ENCODE data around the gene HOXA6.
A peak's percentile ranks its signal among the peaks of the same experiment; 100 is the strongest.

HOXA6 gene

DNA sequence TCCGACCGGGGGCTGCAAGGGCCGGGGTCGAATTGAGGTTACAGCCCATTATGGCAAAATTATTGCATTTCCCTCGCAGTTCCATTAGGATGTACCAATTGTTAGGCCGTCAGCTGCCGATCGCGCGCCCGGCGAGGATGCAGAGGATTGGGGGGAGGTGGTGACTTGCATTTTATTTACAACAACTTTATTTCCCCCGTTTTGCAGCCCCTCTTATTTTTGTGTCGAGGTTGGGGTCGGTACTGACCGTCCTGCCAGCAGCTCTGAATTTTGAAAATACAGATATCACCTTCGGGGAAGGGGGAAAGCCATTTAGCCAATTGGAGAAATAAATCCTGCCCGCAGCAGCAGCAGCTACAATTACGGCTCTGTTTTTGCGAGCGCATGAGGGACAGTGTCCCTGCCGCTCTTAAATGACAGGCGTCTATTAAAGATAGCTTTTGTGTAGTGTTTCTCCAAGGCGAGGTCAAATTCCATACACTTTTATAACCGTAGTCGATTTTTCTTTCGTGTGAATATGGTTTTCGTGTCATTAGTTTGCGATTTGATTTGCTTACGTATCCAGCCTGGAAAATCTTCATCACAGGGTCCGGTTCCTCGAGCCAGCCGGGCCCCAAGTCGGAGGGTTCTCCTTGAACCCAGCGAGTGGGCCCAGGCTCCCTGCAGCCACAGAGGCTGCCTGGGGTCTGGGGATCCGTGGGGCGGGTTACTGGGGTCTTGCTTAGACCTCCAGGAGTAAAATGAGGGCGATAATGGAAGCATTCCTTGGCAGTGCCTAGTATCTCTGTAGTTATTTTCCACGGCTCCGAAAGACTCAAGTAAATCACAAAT is 3.4 kb downstream of the HOXA6 start:
- Histone ChIP-seq H3K4me3 (ENCODE audit: low read length) (no peak overlapping the region), H3K36me3 (ENCODE audit: insufficient read depth, low read length) (no peaks in the 10 kb centered on the region), H2AFZ (ENCODE audit: low read depth, low read length) (no peak overlapping the region), H3K9me3 (ENCODE audit: low read length) (peaks cover 6% of the 10 kb centered on the region), H3K4me1 (ENCODE audit: insufficient read depth, low read length) (peaks cover 13% of the 10 kb centered on the region), H3K27me3 (ENCODE audit: insufficient read depth, low read length) (peaks cover 99% of the 10 kb centered on the region)

DNA sequence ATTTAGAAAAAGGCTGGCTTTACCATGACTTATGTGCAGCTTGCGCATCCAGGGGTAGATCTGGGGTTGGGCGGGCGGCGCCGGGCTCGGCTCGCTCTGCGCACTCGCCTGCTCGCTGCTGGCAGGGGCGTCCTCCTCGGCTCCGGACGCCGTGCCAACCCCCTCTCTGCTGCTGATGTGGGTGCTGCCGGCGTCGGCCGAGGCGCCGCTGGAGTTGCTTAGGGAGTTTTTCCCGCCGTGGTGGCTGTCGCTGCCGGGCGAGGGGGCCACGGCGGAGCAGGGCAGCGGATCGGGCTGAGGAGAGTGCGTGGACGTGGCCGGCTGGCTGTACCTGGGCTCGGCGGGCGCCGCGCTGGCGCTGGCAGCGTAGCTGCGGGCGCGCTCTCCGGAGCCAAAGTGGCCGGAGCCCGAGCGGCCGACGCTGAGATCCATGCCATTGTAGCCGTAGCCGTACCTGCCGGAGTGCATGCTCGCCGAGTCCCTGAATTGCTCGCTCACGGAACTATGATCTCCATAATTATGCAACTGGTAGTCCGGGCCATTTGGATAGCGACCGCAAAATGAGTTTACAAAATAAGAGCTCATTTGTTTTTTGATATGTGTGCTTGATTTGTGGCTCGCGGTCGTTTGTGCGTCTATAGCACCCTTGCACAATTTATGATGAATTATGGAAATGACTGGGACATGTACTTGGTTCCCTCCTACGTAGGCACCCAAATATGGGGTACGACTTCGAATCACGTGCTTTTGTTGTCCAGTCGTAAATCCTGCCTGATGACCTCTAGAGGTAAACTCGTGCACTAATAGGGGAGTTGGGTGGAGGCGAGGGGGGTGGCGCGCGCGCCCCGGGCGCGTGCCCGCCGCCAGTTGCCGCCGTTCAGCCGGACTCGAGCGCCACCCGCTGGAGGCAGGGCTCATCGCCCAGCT is 4.3 kb downstream of the HOXA6 start, which contains the start of gene HOXA5:
Gene HOXA5 (minus strand): TSS at position 659 of the 927 bp plus-strand sequence. CDS start 74 bp downstream, at position 585.
- no peaks in the 10 kb centered on the region for H3K36me3 ChIP-seq (ENCODE audit: insufficient read depth, low read length)
- H3K9me3 ChIP-seq (ENCODE audit: low read length) = peaks cover 6% of the 10 kb centered on the region
- peak within 1 kb of the TSS; percentile 33 for H3K4me3 ChIP-seq (ENCODE audit: low read length)
- peaks cover 13% of the 10 kb centered on the region for H3K4me1 ChIP-seq (ENCODE audit: insufficient read depth, low read length)
- peaks cover 99% of the 10 kb centered on the region for H3K27me3 ChIP-seq (ENCODE audit: insufficient read depth, low read length)
- peak within 1 kb of the TSS; percentile 87 for H2AFZ ChIP-seq (ENCODE audit: low read depth, low read length)

DNA sequence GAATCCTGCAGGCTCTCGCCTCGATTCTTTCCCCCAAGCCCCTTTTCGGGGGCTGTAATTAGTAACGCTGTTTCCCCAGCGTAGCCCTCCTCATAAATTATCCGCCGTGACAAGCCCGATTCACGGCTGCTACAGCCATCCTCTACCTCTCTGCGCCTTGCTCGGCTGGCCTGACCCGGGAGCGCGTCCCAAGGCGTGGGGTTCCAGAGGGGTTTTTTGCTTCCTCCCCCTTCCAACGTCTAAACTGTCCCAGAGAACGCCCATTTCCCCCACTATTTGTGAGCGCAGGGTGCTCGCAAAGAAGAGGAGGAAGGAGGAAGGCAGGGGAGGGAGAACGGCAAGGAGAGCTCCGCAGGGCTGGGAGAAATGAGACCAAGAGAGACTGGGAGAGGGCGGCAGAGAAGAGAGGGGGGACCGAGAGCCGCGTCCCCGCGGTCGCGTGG is 5.0 kb downstream of the HOXA6 start:
- peak overlapping the region; percentile 87 for H2AFZ ChIP-seq (ENCODE audit: low read depth, low read length)
- H3K4me3 ChIP-seq (ENCODE audit: low read length) = no peak overlapping the region
- H3K36me3 ChIP-seq (ENCODE audit: insufficient read depth, low read length) = no peaks in the 10 kb centered on the region
- peaks cover 6% of the 10 kb centered on the region for H3K9me3 ChIP-seq (ENCODE audit: low read length)
- H3K27me3 ChIP-seq (ENCODE audit: insufficient read depth, low read length) = peaks cover 100% of the 10 kb centered on the region
- peaks cover 13% of the 10 kb centered on the region for H3K4me1 ChIP-seq (ENCODE audit: insufficient read depth, low read length)

GRCh38 chr7:27141923-27142579 is 5.5 kb downstream of the HOXA6 start:
- no peak overlapping the region for H3K4me3 ChIP-seq (ENCODE audit: low read length)
- no peaks in the 10 kb centered on the region for H3K36me3 ChIP-seq (ENCODE audit: insufficient read depth, low read length)
- H3K9me3 ChIP-seq (ENCODE audit: low read length) = peaks cover 6% of the 10 kb centered on the region
- no peak overlapping the region for H2AFZ ChIP-seq (ENCODE audit: low read depth, low read length)
- H3K27me3 ChIP-seq (ENCODE audit: insufficient read depth, low read length) = peaks cover 100% of the 10 kb centered on the region
- peaks cover 13% of the 10 kb centered on the region for H3K4me1 ChIP-seq (ENCODE audit: insufficient read depth, low read length)

DNA sequence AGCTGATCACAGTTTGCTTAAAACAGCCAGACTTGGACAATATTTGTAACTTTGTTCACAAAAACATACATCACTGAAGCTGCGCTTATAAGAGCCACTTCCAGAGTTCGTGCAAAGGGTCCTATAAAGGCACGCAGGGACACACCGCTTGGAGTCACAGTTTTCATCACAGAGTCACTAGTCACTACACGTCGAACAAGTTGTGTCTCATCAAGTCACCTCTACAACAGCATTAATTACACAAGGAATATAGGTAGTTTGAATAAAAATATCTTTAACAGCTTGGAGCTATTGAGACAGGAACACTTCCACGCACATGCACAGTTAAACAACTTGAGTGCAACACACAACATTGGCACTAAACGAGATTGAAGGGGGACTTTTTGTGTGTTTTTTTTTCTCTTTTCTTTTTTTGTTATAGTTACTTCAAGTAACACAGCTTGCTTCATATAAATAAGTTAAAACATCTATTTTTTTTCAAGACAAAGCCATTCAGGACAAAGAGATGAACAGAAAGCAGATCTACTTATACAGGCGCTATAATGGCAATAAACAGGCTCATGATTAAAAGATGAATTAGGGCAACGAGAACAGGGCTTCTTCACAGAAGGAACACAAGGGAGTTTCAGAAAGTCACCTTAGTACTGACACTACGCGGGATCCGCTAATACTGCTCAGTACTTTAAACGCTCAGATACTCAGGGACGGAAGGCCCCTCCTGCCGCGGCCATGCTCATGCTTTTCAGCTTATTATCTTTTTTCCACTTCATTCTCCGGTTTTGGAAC is 6.2 kb downstream of the HOXA6 start:
- Histone ChIP-seq H3K4me1 (ENCODE audit: insufficient read depth, low read length) (peaks cover 13% of the 10 kb centered on the region), H3K27me3 (ENCODE audit: insufficient read depth, low read length) (peaks cover 100% of the 10 kb centered on the region)

DNA sequence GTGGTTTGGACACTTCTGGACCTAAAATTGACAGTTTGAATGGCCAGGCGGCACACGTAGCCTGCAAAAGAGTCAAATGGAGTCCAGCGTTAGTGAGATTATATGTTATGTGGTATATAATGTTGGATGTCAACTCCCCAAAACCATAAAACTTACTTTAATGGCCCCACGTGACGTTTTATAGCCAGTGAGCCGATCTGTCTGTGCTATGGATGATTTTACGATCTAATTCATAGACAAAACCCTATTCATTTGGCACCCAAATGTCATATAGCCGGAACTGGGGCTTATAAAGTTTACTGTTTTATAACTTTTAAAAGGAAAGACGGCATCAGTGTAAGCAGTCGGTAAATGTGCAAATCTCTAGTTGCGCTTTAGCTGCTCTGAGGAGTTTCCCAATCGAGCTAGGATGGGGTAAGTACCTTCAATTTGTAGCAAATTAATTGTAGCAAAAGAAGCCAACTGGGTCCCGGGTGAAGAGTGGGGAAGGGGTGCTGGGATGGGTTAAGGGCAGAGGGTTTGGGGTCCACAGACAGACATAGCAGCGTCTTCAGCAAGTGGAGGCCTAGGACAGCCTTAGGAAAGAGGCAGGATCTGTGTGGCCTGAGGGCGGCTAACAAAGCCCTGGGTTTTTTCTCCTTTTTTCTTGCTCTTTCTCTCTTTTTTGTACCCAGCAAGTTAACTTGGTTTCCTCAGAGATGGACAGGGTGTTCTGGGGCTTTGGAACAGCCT is 7.3 kb downstream of the HOXA6 start:
- H3K4me3 ChIP-seq (ENCODE audit: low read length) = no peak overlapping the region
- H3K9me3 ChIP-seq (ENCODE audit: low read length) = peaks cover 3% of the 10 kb centered on the region
- H2AFZ ChIP-seq (ENCODE audit: low read depth, low read length) = peak overlapping the region; percentile 56
- no peaks in the 10 kb centered on the region for H3K36me3 ChIP-seq (ENCODE audit: insufficient read depth, low read length)
- H3K27me3 ChIP-seq (ENCODE audit: insufficient read depth, low read length) = peaks cover 100% of the 10 kb centered on the region
- H3K4me1 ChIP-seq (ENCODE audit: insufficient read depth, low read length) = peaks cover 13% of the 10 kb centered on the region

More for the DNA sequence above, 6.2 kb downstream of the HOXA6 start:
- Histone ChIP-seq H3K4me3 (ENCODE audit: low read length) (no peak overlapping the region), H2AFZ (ENCODE audit: low read depth, low read length) (no peak overlapping the region), H3K9me3 (ENCODE audit: low read length) (peaks cover 3% of the 10 kb centered on the region), H3K36me3 (ENCODE audit: insufficient read depth, low read length) (no peaks in the 10 kb centered on the region)

- H3K4me3 ChIP-seq (ENCODE audit: low read length) = peak overlapping the region; percentile 24
- H3K27me3 ChIP-seq (ENCODE audit: insufficient read depth, low read length) = peaks cover 100% of the 10 kb centered on the region
- H2AFZ ChIP-seq (ENCODE audit: low read depth, low read length) = peak overlapping the region; percentile 56
- peaks cover 3% of the 10 kb centered on the region for H3K9me3 ChIP-seq (ENCODE audit: low read length)
- H3K36me3 ChIP-seq (ENCODE audit: insufficient read depth, low read length) = no peaks in the 10 kb centered on the region
- H3K4me1 ChIP-seq (ENCODE audit: insufficient read depth, low read length) = peaks cover 13% of the 10 kb centered on the region
Observed at GRCh38 chr7:27139334-27140125, 8.0 kb downstream of the HOXA6 start.

DNA sequence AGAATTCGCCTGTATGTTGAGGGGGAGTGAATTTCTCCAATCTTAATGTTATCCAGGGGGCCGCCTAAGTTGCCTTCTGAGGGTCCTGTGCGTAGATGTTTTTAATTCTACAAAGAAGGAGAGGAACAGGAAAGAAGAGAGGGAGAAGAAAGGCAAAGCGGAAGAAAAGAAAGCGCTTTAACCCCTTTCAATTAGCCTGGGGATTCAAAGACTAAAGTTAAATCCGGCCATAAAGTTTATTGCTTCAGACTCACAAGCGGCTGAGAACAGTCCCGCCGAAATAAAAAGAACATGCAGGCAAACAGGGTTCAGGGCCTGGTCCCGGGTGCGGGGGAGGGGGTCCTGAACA is 8.6 kb downstream of the HOXA6 start:
- H3K27me3 ChIP-seq (ENCODE audit: insufficient read depth, low read length) = peaks cover 100% of the 10 kb centered on the region
- no peak overlapping the region for H2AFZ ChIP-seq (ENCODE audit: low read depth, low read length)
- no peaks in the 10 kb centered on the region for H3K36me3 ChIP-seq (ENCODE audit: insufficient read depth, low read length)
- peaks cover 3% of the 10 kb centered on the region for H3K9me3 ChIP-seq (ENCODE audit: low read length)
- peaks cover 13% of the 10 kb centered on the region for H3K4me1 ChIP-seq (ENCODE audit: insufficient read depth, low read length)
- no peak overlapping the region for H3K4me3 ChIP-seq (ENCODE audit: low read length)

DNA sequence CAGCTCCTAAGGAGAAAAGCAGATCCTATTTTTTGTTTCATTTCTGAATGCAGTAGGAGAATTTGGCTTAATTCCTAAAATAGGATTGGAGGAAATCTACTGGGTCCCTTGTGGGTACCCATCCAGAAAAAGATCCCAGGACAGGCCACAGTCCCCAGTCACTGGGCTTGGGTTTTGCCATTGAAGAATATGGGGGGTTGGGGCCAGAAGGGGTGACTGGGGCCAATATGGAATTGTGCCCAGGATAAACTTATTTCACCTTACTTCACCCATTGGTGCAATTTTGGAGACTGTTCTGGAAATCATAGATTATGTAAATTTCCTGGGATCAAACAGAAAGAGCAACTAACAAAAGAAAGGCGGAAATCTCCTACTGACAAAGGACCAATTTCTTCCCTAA is 9.1 kb downstream of the HOXA6 start:
- Histone ChIP-seq H3K9me3 (ENCODE audit: low read length) (peaks cover 3% of the 10 kb centered on the region), H3K4me3 (ENCODE audit: low read length) (no peak overlapping the region), H3K36me3 (ENCODE audit: insufficient read depth, low read length) (no peaks in the 10 kb centered on the region), H2AFZ (ENCODE audit: low read depth, low read length) (no peak overlapping the region), H3K27me3 (ENCODE audit: insufficient read depth, low read length) (peaks cover 100% of the 10 kb centered on the region), H3K4me1 (ENCODE audit: insufficient read depth, low read length) (peaks cover 12% of the 10 kb centered on the region)

GRCh38 chr7:27137640-27138315 is 9.8 kb downstream of the HOXA6 start:
- Histone ChIP-seq H3K4me1 (ENCODE audit: insufficient read depth, low read length) (peaks cover 5% of the 10 kb centered on the region), H2AFZ (ENCODE audit: low read depth, low read length) (no peak overlapping the region), H3K9me3 (ENCODE audit: low read length) (peaks cover 3% of the 10 kb centered on the region), H3K36me3 (ENCODE audit: insufficient read depth, low read length) (no peaks in the 10 kb centered on the region), H3K27me3 (ENCODE audit: insufficient read depth, low read length) (peaks cover 100% of the 10 kb centered on the region), H3K4me3 (ENCODE audit: low read length) (no peak overlapping the region)

GRCh38 chr7:27134392-27134791 is 13.2 kb downstream of the HOXA6 start:
- no peak overlapping the region for H3K4me3 ChIP-seq (ENCODE audit: low read length)
- H3K4me1 ChIP-seq (ENCODE audit: insufficient read depth, low read length) = no peaks in the 10 kb centered on the region
- peaks cover 95% of the 10 kb centered on the region for H3K27me3 ChIP-seq (ENCODE audit: insufficient read depth, low read length)

More at GRCh38 chr7:27134392-27134791, 13.2 kb downstream of the HOXA6 start:
- Histone ChIP-seq H3K36me3 (ENCODE audit: insufficient read depth, low read length) (no peaks in the 10 kb centered on the region), H2AFZ (ENCODE audit: low read depth, low read length) (no peak overlapping the region), H3K9me3 (ENCODE audit: low read length) (peaks cover 1% of the 10 kb centered on the region)

Data from neuron (in vitro differentiated cells).